Measurements from ENCODE around the gene IFNL2.

The IFNL2 gene

GRCh38 chr19:39310558-39311311, 42.5 kb downstream of the IFNL2 start:
- no peak overlapping the region for H3K4me3 ChIP-seq (ENCODE audit: low read length)
- H3K36me3 ChIP-seq (ENCODE audit: control insufficient read depth, low read depth, low read length), result no peaks in the 10 kb centered on the region
- H3K9me3 ChIP-seq (ENCODE audit: control insufficient read depth, low read depth, low read length), result no peaks in the 10 kb centered on the region
- no peak overlapping the region for H3K27ac ChIP-seq (ENCODE audit: low read length)
- peaks cover 5% of the 10 kb centered on the region for H3K4me1 ChIP-seq (ENCODE audit: control insufficient read depth, low read depth, low read length)
- H3K27me3 ChIP-seq (ENCODE audit: control insufficient read depth, insufficient read depth, low read length), result peaks cover 23% of the 10 kb centered on the region
- H3K9ac ChIP-seq (ENCODE audit: low read length), result no peak overlapping the region

- Histone ChIP-seq H3K9ac (ENCODE audit: low read length) (no peak overlapping the region), H3K4me3 (ENCODE audit: low read length) (no peak overlapping the region), H3K27ac (ENCODE audit: low read length) (no peak overlapping the region), H3K4me1 (ENCODE audit: control insufficient read depth, low read depth, low read length) (no peaks in the 10 kb centered on the region), H3K27me3 (ENCODE audit: control insufficient read depth, insufficient read depth, low read length) (no peaks in the 10 kb centered on the region), H3K9me3 (ENCODE audit: control insufficient read depth, low read depth, low read length) (no peaks in the 10 kb centered on the region), H3K36me3 (ENCODE audit: control insufficient read depth, low read depth, low read length) (no peaks in the 10 kb centered on the region)
These were observed 46.0 kb downstream of the IFNL2 start for GRCh38 chr19:39314016-39314728.

DNA sequence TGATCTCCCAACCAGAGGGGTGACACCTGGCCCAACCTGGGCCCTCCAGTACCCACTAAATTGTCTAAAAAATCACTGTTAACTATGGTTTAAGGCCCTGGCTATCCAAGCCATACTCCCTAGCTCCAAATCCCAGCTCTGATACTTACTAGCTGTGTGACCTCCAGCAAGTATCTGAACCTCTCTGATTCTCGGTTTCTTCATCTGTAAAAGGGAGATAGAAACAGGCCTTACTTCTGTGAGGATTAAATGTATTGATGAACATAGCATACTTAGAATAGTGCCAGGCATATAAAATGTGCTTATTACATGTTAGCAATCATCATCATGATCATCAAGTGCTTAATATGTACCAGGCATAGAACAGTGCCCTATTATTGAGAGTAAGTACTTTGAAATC, 47.7 kb downstream of the IFNL2 start:
- Histone ChIP-seq H3K9me3 (ENCODE audit: control insufficient read depth, low read depth, low read length) (no peaks in the 10 kb centered on the region), H3K27me3 (ENCODE audit: control insufficient read depth, insufficient read depth, low read length) (peaks cover 11% of the 10 kb centered on the region), H3K4me3 (ENCODE audit: low read length) (no peak overlapping the region), H3K9ac (ENCODE audit: low read length) (no peak overlapping the region), H3K36me3 (ENCODE audit: control insufficient read depth, low read depth, low read length) (no peaks in the 10 kb centered on the region), H3K4me1 (ENCODE audit: control insufficient read depth, low read depth, low read length) (peaks cover 3% of the 10 kb centered on the region), H3K27ac (ENCODE audit: low read length) (no peak overlapping the region)

- no peaks in the 10 kb centered on the region for H3K9me3 ChIP-seq (ENCODE audit: control insufficient read depth, low read depth, low read length)
- peaks cover 16% of the 10 kb centered on the region for H3K27me3 ChIP-seq (ENCODE audit: control insufficient read depth, insufficient read depth, low read length)
- H3K9ac ChIP-seq (ENCODE audit: low read length), result no peak overlapping the region
- no peaks in the 10 kb centered on the region for H3K36me3 ChIP-seq (ENCODE audit: control insufficient read depth, low read depth, low read length)
- H3K27ac ChIP-seq (ENCODE audit: low read length), result no peak overlapping the region
- H3K4me3 ChIP-seq (ENCODE audit: low read length), result no peak overlapping the region
- H3K4me1 ChIP-seq (ENCODE audit: control insufficient read depth, low read depth, low read length), result peaks cover 3% of the 10 kb centered on the region
These were observed 48.6 kb downstream of the IFNL2 start for GRCh38 chr19:39316627-39317321.

DNA sequence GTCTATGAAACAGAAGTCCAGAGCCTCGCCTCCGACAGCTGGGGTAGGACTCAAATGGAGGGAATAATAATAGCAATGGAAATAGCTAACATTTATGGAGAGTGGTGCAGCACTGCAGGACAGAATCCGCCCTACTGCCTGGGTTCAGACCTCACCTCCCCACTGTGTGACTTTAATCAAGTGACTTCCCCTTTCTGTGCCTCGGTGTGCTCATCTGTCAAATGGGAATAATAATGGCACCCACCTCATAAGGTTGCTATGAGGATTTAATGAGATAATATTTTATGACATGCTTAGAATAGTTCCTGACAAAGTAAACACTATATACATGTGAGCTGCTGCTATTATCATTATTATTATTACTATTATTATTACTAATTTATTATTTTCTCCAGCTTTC, 49.3 kb downstream of the IFNL2 start:
- Histone ChIP-seq H3K4me1 (ENCODE audit: control insufficient read depth, low read depth, low read length) (peaks cover 3% of the 10 kb centered on the region), H3K4me3 (ENCODE audit: low read length) (no peak overlapping the region), H3K36me3 (ENCODE audit: control insufficient read depth, low read depth, low read length) (no peaks in the 10 kb centered on the region), H3K27ac (ENCODE audit: low read length) (no peak overlapping the region), H3K9ac (ENCODE audit: low read length) (no peak overlapping the region), H3K9me3 (ENCODE audit: control insufficient read depth, low read depth, low read length) (no peaks in the 10 kb centered on the region), H3K27me3 (ENCODE audit: control insufficient read depth, insufficient read depth, low read length) (peaks cover 16% of the 10 kb centered on the region)

GRCh38 chr19:39318071-39318470, 49.9 kb downstream of the IFNL2 start:
- Histone ChIP-seq H3K4me1 (ENCODE audit: control insufficient read depth, low read depth, low read length) (peaks cover 3% of the 10 kb centered on the region), H3K4me3 (ENCODE audit: low read length) (no peak overlapping the region), H3K9ac (ENCODE audit: low read length) (no peak overlapping the region), H3K9me3 (ENCODE audit: control insufficient read depth, low read depth, low read length) (no peaks in the 10 kb centered on the region), H3K36me3 (ENCODE audit: control insufficient read depth, low read depth, low read length) (no peaks in the 10 kb centered on the region), H3K27me3 (ENCODE audit: control insufficient read depth, insufficient read depth, low read length) (peaks cover 16% of the 10 kb centered on the region), H3K27ac (ENCODE audit: low read length) (no peak overlapping the region)

GRCh38 chr19:39318690-39319089, 50.5 kb downstream of the IFNL2 start:
- H3K27ac ChIP-seq (ENCODE audit: low read length), result no peak overlapping the region
- no peak overlapping the region for H3K4me3 ChIP-seq (ENCODE audit: low read length)
- peaks cover 16% of the 10 kb centered on the region for H3K27me3 ChIP-seq (ENCODE audit: control insufficient read depth, insufficient read depth, low read length)
- H3K36me3 ChIP-seq (ENCODE audit: control insufficient read depth, low read depth, low read length), result no peaks in the 10 kb centered on the region
- no peak overlapping the region for H3K9ac ChIP-seq (ENCODE audit: low read length)
- H3K9me3 ChIP-seq (ENCODE audit: control insufficient read depth, low read depth, low read length), result no peaks in the 10 kb centered on the region
- peaks cover 3% of the 10 kb centered on the region for H3K4me1 ChIP-seq (ENCODE audit: control insufficient read depth, low read depth, low read length)

DNA sequence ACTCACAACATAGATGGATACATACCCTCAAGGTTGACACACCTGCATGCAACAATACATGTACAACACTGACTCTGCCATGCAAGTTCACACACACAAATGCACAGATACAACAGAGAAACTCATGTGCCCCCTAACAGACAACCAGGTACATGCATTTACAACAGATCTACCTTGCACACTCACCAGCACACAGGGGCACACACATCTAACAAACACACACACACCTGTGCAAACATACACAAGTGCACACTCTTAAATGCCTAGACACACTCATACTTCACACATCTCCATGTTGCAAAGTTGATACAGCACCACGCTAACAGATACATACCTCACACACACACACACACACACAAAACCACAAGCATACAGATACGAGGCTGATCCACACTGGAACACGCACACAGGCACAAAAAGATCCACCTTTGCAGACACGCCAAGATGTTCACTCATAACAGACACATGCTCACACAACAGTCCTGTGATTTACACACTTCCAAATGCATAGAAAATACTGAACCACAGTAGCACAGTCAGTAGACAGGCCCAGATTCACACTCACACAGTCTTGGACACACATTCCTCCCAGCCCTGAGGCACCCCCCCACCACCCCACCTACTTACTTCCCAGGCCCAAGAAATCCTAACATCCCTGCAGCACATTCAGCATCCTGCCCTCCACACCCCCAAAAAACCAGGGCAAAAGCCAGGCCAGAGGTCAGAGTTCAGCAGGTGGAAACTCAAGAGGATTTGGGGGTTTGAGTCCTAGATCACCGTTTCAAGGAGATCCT, 51.1 kb downstream of the IFNL2 start:
- Histone ChIP-seq H3K4me3 (ENCODE audit: low read length) (peak overlapping the region; percentile 75), H3K9me3 (ENCODE audit: control insufficient read depth, low read depth, low read length) (no peaks in the 10 kb centered on the region), H3K9ac (ENCODE audit: low read length) (no peak overlapping the region), H3K4me1 (ENCODE audit: control insufficient read depth, low read depth, low read length) (peaks cover 3% of the 10 kb centered on the region), H3K36me3 (ENCODE audit: control insufficient read depth, low read depth, low read length) (no peaks in the 10 kb centered on the region), H3K27me3 (ENCODE audit: control insufficient read depth, insufficient read depth, low read length) (peaks cover 16% of the 10 kb centered on the region), H3K27ac (ENCODE audit: low read length) (no peak overlapping the region)
